DND-41 (cell line): ENCODE measurements around the gene COPS2.

Source experiments
- ATAC-seq: fragments of 200-7000 bp; cut with Tn5 transposase; 3 replicates; pipeline ENCODE4 v1.9.1; 2021; ENCODE audit warnings: low read depth; ENCODE audit not compliant: insufficient read depth
- DNase-seq: peaks from one replicate; pipeline ENCODE4 v3.0.0-alpha.2; 2020
- H2AFZ ChIP-seq: 2 replicates; pipeline ENCODE4 v1.6.0; 2012; ENCODE audit warnings: low read depth, low read length
- H3K27ac ChIP-seq: 2 replicates; pipeline ENCODE4 v1.5.1; 2012; ENCODE audit warnings: low read length, inconsistent platforms
- H3K27me3 ChIP-seq: fragments of 200-600 bp; sonication (generic); 2 replicates; pipeline ENCODE4 v1.6.0; 2012; ENCODE audit warnings: low read length, mild to moderate bottlenecking, inconsistent platforms; ENCODE audit not compliant: insufficient read depth, poor library complexity
- H3K36me3 ChIP-seq: 2 replicates; pipeline ENCODE4 v1.5.1; 2012; ENCODE audit warnings: low read length, inconsistent platforms; ENCODE audit not compliant: insufficient read depth
- H3K4me1 ChIP-seq: 2 replicates; pipeline ENCODE4 v1.5.1; 2012; ENCODE audit warnings: mild to moderate bottlenecking, low read length; ENCODE audit not compliant: insufficient read depth
- H3K4me2 ChIP-seq: 2 replicates; pipeline ENCODE4 v1.6.0; 2012; ENCODE audit warnings: mild to moderate bottlenecking, moderate library complexity, low read length, inconsistent platforms; ENCODE audit not compliant: insufficient read depth
- H3K4me3 ChIP-seq, 2 experiments: fragments of 200-600 bp in 1 of 2; shearing (Covaris generic) in 1 of 2; 2 replicates each; pipeline ENCODE4 v1.5.1; 2012 to 2016; ENCODE audit warnings: inconsistent platforms in 2 of 2, low read length in 2 of 2, mild to moderate bottlenecking in 2 of 2, low read depth in 1 of 2, moderate library complexity in 1 of 2
- H3K79me2 ChIP-seq: 2 replicates; pipeline ENCODE4 v1.6.0; 2012; ENCODE audit warnings: low read length, inconsistent platforms; ENCODE audit not compliant: insufficient read depth
- H3K9ac ChIP-seq: 2 replicates; pipeline ENCODE4 v1.6.0; 2012; ENCODE audit warnings: low read depth, mild to moderate bottlenecking, inconsistent platforms, low read length, moderate library complexity
- H3K9me3 ChIP-seq: 2 replicates; pipeline ENCODE4 v1.5.1; 2012; ENCODE audit warnings: low read length, moderate library complexity, mild to moderate bottlenecking, inconsistent platforms; ENCODE audit not compliant: insufficient read depth, severe bottlenecking
- H4K20me1 ChIP-seq: 2 replicates; pipeline ENCODE4 v1.6.0; 2012; ENCODE audit warnings: low read length; ENCODE audit not compliant: insufficient read depth
- EZH2 ChIP-seq: IDR thresholded peaks from 3 replicates; pipeline ENCODE4 v1.6.1; 2012; ENCODE audit warnings: borderline replicate concordance, low read depth, mild to moderate bottlenecking, moderate library complexity, low read length, inconsistent platforms; ENCODE audit not compliant: severe bottlenecking
- TF ChIP-seq, protein P1 (sequence below): IDR thresholded peaks from 2 replicates; pipeline ENCODE4 v1.5.1; 2012; ENCODE audit warnings: borderline replicate concordance, low read length, moderate library complexity, mild to moderate bottlenecking; ENCODE audit not compliant: poor library complexity, severe bottlenecking; ENCODE audit errors: extremely low read depth

The COPS2 gene

GRCh38 chr15:49152552-49153312 lies 2.7 kb downstream of the COPS2 start:
- TF ChIP-seq, protein P1, sequence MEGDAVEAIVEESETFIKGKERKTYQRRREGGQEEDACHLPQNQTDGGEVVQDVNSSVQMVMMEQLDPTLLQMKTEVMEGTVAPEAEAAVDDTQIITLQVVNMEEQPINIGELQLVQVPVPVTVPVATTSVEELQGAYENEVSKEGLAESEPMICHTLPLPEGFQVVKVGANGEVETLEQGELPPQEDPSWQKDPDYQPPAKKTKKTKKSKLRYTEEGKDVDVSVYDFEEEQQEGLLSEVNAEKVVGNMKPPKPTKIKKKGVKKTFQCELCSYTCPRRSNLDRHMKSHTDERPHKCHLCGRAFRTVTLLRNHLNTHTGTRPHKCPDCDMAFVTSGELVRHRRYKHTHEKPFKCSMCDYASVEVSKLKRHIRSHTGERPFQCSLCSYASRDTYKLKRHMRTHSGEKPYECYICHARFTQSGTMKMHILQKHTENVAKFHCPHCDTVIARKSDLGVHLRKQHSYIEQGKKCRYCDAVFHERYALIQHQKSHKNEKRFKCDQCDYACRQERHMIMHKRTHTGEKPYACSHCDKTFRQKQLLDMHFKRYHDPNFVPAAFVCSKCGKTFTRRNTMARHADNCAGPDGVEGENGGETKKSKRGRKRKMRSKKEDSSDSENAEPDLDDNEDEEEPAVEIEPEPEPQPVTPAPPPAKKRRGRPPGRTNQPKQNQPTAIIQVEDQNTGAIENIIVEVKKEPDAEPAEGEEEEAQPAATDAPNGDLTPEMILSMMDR, result no peak
- H3K4me3 ChIP-seq, result no peak overlapping the region
- H3K9ac ChIP-seq, result no peak overlapping the region
- H3K36me3 ChIP-seq, result peaks cover 4% of the 10 kb centered on the region; the same call in 1 of the 2 replicates
- peaks cover 36% of the 10 kb centered on the region for H3K4me1 ChIP-seq
- peaks cover 94% of the 10 kb centered on the region for H3K79me2 ChIP-seq
- no peak overlapping the region for H2AFZ ChIP-seq
- H3K4me2 ChIP-seq, result peak overlapping the region; percentile 78; the same call in 1 of the 2 replicates
- no peaks in the 10 kb centered on the region for H3K27me3 ChIP-seq
- ATAC-seq, result no peak
- no peaks in the 10 kb centered on the region for H3K9me3 ChIP-seq
- peaks cover 31% of the 10 kb centered on the region; the same call in 1 of the 2 replicates for H4K20me1 ChIP-seq
- no peak overlapping the region for H3K27ac ChIP-seq
- DNase-seq, result no peak

DNA sequence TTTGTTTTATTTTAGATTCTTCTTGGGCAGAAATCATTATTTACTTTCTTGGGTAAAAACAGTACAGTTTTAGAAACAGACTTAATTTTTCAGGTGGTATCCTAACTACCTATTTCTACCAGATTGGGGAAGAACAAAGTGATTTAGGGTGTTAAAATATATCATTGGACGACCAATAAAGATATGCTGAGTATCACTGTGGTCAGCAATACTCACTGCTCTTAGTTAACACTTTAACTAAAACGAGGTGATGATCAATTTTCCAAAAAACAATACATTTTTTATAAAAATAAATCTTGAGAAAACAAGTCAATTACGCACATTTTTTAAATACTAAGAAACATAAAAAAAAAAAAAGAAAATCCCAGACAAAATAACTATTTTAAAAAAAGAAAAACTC lies 3.6 kb downstream of the COPS2 start:
- DNase-seq (no peak), ATAC-seq (no peak)
- Histone ChIP-seq H3K27ac (no peak overlapping the region), H3K9ac (no peak overlapping the region), H3K4me1 (peaks cover 27% of the 10 kb centered on the region), H3K4me3 (no peak overlapping the region), H4K20me1 (peaks cover 40% of the 10 kb centered on the region; the same call in 1 of the 2 replicates), H2AFZ (no peak overlapping the region), H3K9me3 (no peaks in the 10 kb centered on the region), H3K79me2 (peaks cover 95% of the 10 kb centered on the region), H3K27me3 (no peaks in the 10 kb centered on the region), H3K4me2 (no peak overlapping the region), H3K36me3 (peaks cover 4% of the 10 kb centered on the region; the same call in 1 of the 2 replicates)
- TF ChIP-seq, protein P1, result no peak
- no peak for TF ChIP-seq EZH2

DNA sequence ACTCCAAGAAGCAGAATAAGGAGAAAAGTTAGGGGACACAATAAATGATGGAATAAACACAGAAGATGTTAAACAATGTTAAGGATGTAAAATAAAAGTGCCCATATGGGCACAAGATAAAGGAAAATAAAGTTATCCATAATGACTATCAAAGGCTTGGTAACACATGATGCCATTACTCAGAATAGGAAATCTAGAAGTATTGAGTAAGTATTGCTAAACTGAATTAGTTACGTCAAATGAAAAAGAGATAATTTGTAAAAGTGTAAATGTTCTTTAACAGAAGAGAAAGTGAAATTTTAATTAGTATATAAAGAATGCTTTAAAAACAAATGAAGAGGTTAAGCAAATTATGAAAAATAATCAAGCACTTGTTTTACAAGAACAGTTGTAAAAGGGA lies 6.7 kb downstream of the COPS2 start:
- Histone ChIP-seq H3K79me2 (peaks cover 96% of the 10 kb centered on the region), H3K4me3 (no peak overlapping the region), H3K4me1 (peaks cover 14% of the 10 kb centered on the region), H2AFZ (no peak overlapping the region), H4K20me1 (peaks cover 60% of the 10 kb centered on the region; the same call in 1 of the 2 replicates), H3K9ac (no peak overlapping the region), H3K27ac (no peak overlapping the region), H3K4me2 (no peak overlapping the region), H3K36me3 (peaks cover 8% of the 10 kb centered on the region), H3K9me3 (no peaks in the 10 kb centered on the region), H3K27me3 (no peaks in the 10 kb centered on the region)
- TF ChIP-seq, protein P1, result no peak
- no peak for TF ChIP-seq EZH2
- DNase-seq (no peak), ATAC-seq (no peak)
